Measurements from ENCODE around the gene DHX34. TPM values are rescaled to one million over a fixed set of nuclear protein-coding genes. Genes with fewer than 3 reads are reported as not detected.

DHX34 gene
- total and polyA plus RNA-seq, 8 donors, result 6.9 to 28.6 (median 10.5) TPM

DNA sequence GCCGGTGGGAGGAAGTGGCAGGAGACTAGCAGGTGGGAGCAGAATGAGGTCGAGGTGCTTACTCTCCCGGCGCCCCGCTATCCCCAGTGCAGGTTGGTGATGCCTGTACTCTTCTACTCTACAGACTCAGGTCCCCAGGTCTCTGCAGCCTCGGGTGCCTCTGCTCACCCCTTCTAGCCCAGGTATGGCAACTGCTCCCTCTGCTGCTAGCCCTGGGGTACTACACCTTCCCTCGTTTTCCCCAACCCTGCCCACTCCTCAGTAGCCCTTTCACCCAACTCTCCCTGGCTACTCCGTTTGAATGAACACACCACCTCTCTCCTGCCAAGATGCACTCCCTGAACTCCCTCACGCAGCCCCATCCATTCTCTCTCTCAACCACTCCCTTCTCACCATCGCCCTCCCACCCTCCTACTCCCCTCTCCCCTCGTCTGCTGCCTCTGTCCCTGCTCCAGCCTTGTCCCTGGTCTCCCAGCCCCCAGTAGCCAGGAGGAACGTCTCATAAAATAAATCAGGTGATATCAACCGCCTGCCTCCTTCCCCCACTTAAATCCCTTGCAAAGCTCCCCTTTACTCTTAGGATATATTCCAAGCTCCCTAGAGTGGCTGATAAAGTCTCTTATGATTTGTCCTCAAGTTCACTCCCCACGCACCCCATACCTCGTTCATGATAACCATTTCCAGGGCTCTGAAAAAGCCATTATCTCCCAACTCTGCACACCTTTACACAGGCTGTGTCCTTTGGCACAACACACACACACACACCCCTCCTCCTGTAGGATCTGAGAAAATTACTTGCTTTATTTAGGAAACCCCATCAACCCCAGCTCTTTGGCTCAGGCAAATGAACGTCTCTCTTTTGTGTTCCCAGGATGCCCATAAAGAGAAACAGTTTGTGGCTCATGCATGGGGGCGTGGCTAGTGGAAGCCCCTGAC is 78.4 kb downstream of the DHX34 start:
- peak overlapping the region in 1 of 4 donors; percentile 3 for H3K4me3 ChIP-seq
- TF ChIP-seq, protein P1, sequence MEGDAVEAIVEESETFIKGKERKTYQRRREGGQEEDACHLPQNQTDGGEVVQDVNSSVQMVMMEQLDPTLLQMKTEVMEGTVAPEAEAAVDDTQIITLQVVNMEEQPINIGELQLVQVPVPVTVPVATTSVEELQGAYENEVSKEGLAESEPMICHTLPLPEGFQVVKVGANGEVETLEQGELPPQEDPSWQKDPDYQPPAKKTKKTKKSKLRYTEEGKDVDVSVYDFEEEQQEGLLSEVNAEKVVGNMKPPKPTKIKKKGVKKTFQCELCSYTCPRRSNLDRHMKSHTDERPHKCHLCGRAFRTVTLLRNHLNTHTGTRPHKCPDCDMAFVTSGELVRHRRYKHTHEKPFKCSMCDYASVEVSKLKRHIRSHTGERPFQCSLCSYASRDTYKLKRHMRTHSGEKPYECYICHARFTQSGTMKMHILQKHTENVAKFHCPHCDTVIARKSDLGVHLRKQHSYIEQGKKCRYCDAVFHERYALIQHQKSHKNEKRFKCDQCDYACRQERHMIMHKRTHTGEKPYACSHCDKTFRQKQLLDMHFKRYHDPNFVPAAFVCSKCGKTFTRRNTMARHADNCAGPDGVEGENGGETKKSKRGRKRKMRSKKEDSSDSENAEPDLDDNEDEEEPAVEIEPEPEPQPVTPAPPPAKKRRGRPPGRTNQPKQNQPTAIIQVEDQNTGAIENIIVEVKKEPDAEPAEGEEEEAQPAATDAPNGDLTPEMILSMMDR (IDR thresholded peaks at IDR 0.05), result peak in 5 of 7 experiments; percentile 80 to 92 (median 87)
- TF ChIP-seq EP300 (IDR thresholded peaks at IDR 0.05), result no peak
- peaks cover 0 to 96% (median 69%) of the 10 kb centered on the region in 3 donors for H3K27me3 ChIP-seq
- peak; percentile 65 to 86 for DNase-seq
- peaks cover 24 to 37% (median 32%) of the 10 kb centered on the region in 4 donors for H3K4me1 ChIP-seq
- H3K9me3 ChIP-seq, result no peaks in the 10 kb centered on the region
- H3K27ac ChIP-seq, result peak overlapping the region in 1 of 5 donors; percentile 34
- intact Hi-C loops (cut with DNase I; ENCODE audit: low total_unique reads), result no loop called here
- no peaks in the 10 kb centered on the region for H3K36me3 ChIP-seq
- WGBS, 5 donors, result 1 to 6% (median 6%) methylated on average over 17 of the region's 17 CpGs

DNA sequence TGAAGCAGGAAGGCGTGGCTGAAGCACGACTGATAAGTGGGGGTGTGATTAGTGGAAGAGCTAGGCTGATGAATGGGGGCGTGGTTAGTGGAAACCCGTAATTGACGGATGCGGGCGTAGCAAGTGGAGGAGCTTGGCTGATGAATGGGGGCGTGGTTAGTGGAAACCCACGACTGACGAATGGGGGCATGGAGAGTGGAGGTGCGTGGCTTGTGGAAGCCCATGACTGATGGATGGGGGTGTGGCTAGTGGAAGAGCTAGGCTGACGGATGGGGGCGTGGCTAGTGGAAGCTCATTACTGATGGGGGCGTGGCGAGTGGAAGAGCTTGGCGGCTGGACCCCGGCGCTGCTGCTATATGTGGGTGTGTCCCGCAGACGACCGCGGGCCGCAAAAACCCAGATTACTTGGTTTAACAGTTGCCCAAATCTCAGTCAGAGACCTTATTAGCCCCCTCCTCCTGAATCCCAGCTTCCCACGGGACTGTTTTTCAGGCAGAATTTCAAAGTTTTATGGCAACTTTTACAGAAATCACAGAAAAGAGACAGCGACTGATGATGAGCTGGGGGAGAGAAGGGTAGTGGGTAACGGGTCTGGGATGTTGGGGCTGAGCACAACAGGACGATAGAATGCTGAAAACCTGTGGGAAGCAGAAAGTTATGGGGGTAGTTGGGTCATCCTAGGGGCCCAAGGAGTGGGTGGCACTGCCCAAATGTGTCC is 79.2 kb downstream of the DHX34 start:
- TF ChIP-seq POLR2AphosphoS5 (IDR thresholded peaks at IDR 0.05) (no peak), POLR2A (IDR thresholded peaks at IDR 0.05) (no peak), EP300 (IDR thresholded peaks at IDR 0.05) (no peak)
- TF ChIP-seq, protein P1 (IDR thresholded peaks at IDR 0.05), result no peak
- peak overlapping the region in 1 of 5 donors; percentile 34 for H3K27ac ChIP-seq
- intact Hi-C loops (cut with DNase I; ENCODE audit: low total_unique reads), result no loop called here
- H3K4me3 ChIP-seq, result peak overlapping the region in 1 of 4 donors; percentile 3
- H3K4me1 ChIP-seq, result peaks cover 24 to 37% (median 32%) of the 10 kb centered on the region in 4 donors
- H3K36me3 ChIP-seq, result no peaks in the 10 kb centered on the region
- peak; percentile 73 to 95 for DNase-seq
- H3K9me3 ChIP-seq, result no peaks in the 10 kb centered on the region
- H3K27me3 ChIP-seq, result peaks cover 0 to 96% (median 61%) of the 10 kb centered on the region in 3 donors
- 1 to 2% (median 2%) methylated on average over 27 of the region's 27 CpGs for WGBS, 5 donors

DNA sequence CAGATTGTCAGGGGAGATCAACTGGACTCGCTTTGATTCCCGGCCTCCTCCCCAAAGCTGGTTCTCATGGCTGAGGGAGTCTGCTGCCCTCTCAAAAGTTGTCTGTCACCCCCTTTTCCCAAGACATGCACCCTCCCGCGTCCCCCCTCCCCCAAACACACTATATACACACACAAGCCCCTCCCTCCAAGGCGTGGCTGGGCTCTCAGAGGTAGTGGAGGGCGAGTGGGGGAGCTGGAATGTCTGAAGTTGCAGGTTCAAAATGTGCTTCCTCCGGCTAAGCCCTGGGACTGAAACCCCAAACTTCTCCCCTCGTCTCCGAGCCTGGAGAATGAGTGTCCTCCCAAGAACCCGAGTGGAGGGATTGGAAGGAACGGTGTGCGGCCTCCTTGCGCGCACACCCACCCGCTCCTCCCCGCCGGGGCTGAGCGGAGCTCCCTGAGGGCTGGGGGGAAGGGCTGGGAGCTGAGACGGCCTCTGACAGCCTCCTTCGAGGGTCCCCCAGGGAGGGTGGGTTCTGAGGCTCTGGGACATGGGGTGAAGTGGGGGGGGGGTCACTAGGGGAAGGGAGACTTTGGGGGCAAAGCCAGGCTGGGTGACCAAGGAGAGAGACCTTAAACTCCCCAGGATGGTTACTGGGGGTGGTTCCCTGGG is 80.2 kb downstream of the DHX34 start:
- TF ChIP-seq POLR2AphosphoS5 (IDR thresholded peaks at IDR 0.05) (no peak), POLR2A (IDR thresholded peaks at IDR 0.05) (no peak), EP300 (IDR thresholded peaks at IDR 0.05) (no peak)
- TF ChIP-seq, protein P1 (IDR thresholded peaks at IDR 0.05), result no peak
- Histone ChIP-seq H3K9me3 (no peaks in the 10 kb centered on the region), H3K4me3 (no peak overlapping the region), H3K4me1 (peaks cover 24 to 37% (median 32%) of the 10 kb centered on the region in 4 donors), H3K27me3 (peaks cover 0 to 96% (median 56%) of the 10 kb centered on the region in 3 donors), H3K36me3 (no peaks in the 10 kb centered on the region), H3K27ac (peak overlapping the region in 1 of 5 donors; percentile 13)
- 13 to 40% (median 19%) methylated on average over 12 to 20 of the region's 20 CpGs for WGBS, 5 donors
- intact Hi-C loops (cut with DNase I; ENCODE audit: low total_unique reads), result no loop called here
- no peak for DNase-seq
